ENCODE data around the gene VWA2.

Gene VWA2

DNA sequence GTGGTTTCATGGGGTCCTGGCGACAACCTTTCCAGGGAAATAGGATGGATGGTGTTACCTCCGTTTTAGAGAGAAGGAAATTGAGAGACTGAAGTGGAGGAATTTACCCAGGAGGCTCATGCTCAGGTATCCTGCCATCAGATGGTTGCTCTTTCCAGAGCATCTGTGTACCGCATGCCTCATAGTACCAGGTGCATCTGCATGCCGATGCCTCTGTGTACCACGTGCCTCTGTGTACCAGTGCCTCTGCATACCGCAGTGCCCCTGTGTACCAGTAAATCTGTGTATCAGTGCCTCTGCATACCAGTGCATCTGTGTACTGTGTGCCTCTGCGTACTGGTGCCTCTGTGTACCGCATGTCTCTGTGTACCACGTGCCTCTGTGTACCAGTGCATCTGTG is 3.2 kb downstream of the VWA2 start:
- no peaks in the 10 kb centered on the region for H3K36me3 ChIP-seq (replicated peaks; ENCODE audit: insufficient read depth, low read length)
- H3F3A ChIP-seq (ENCODE audit: insufficient read depth, low read length), result no peaks in the 10 kb centered on the region
- H3K9ac ChIP-seq (ENCODE audit: low read length), result no peak overlapping the region
- H4K20me1 ChIP-seq (ENCODE audit: insufficient read depth, low read length), result no peaks in the 10 kb centered on the region
- H3K9me3 ChIP-seq (replicated peaks; ENCODE audit: insufficient read depth, low read length), result no peaks in the 10 kb centered on the region
- H2AFZ ChIP-seq (ENCODE audit: low read length), result no peak overlapping the region
- no peak for DNase-seq
- peaks cover 11% of the 10 kb centered on the region; the same call in 1 of the 2 replicates for H3K27me3 ChIP-seq (replicated peaks; ENCODE audit: insufficient read depth, low read length)
- no peak overlapping the region for H3K27ac ChIP-seq (ENCODE audit: low read length)
- H3K4me1 ChIP-seq (ENCODE audit: low read length), result no peaks in the 10 kb centered on the region
- no peaks in the 10 kb centered on the region for H3K9me2 ChIP-seq (replicated peaks; ENCODE audit: insufficient read depth, low read length)
- no peaks in the 10 kb centered on the region for H3K79me2 ChIP-seq (ENCODE audit: low read length)
- no peak for TF ChIP-seq EZH2phosphoT487 (IDR thresholded peaks at IDR 0.05; ENCODE audit: low read length)
- TF ChIP-seq, protein P1, sequence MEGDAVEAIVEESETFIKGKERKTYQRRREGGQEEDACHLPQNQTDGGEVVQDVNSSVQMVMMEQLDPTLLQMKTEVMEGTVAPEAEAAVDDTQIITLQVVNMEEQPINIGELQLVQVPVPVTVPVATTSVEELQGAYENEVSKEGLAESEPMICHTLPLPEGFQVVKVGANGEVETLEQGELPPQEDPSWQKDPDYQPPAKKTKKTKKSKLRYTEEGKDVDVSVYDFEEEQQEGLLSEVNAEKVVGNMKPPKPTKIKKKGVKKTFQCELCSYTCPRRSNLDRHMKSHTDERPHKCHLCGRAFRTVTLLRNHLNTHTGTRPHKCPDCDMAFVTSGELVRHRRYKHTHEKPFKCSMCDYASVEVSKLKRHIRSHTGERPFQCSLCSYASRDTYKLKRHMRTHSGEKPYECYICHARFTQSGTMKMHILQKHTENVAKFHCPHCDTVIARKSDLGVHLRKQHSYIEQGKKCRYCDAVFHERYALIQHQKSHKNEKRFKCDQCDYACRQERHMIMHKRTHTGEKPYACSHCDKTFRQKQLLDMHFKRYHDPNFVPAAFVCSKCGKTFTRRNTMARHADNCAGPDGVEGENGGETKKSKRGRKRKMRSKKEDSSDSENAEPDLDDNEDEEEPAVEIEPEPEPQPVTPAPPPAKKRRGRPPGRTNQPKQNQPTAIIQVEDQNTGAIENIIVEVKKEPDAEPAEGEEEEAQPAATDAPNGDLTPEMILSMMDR (IDR thresholded peaks at IDR 0.05; ENCODE audit: low read length), result no peak
- TF ChIP-seq EZH2 (optimal IDR thresholded peaks at IDR 0.05; ENCODE audit: low read depth, low read length), result no peak
- no peak overlapping the region for H3K4me3 ChIP-seq (ENCODE audit: low read length)
- no peak overlapping the region for H3K4me2 ChIP-seq (ENCODE audit: low read depth, low read length)

DNA sequence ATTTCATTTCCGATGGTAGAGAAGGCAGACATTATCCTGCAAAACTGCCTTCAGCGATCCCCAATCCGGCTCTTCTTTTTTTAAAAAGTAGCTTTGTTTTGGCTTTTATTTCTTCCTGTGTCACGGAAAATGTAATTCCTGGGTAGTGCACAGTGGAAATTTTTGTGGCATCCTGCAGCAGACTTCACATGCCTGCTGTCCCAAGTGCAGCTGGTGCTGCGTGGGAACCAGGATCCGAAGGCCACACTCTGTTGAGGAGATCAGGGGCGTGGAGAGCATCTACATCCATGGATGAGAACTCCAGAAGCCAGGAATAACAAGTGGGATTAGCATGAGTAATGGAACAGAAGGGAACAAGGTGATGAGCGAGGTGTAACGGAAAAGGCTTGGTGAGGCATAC is 4.6 kb downstream of the VWA2 start:
- Histone ChIP-seq H3F3A (ENCODE audit: insufficient read depth, low read length) (no peaks in the 10 kb centered on the region), H3K4me1 (ENCODE audit: low read length) (no peaks in the 10 kb centered on the region), H3K27ac (ENCODE audit: low read length) (no peak overlapping the region), H3K79me2 (ENCODE audit: low read length) (no peaks in the 10 kb centered on the region), H3K36me3 (replicated peaks; ENCODE audit: insufficient read depth, low read length) (no peaks in the 10 kb centered on the region), H3K4me3 (ENCODE audit: low read length) (no peak overlapping the region), H3K9me2 (replicated peaks; ENCODE audit: insufficient read depth, low read length) (no peaks in the 10 kb centered on the region), H2AFZ (ENCODE audit: low read length) (no peak overlapping the region), H4K20me1 (ENCODE audit: insufficient read depth, low read length) (no peaks in the 10 kb centered on the region), H3K4me2 (ENCODE audit: low read depth, low read length) (no peak overlapping the region), H3K9me3 (replicated peaks; ENCODE audit: insufficient read depth, low read length) (no peaks in the 10 kb centered on the region), H3K9ac (ENCODE audit: low read length) (no peak overlapping the region), H3K27me3 (replicated peaks; ENCODE audit: insufficient read depth, low read length) (peaks cover 4% of the 10 kb centered on the region; the same call in 1 of the 2 replicates)
- TF ChIP-seq EZH2 (optimal IDR thresholded peaks at IDR 0.05; ENCODE audit: low read depth, low read length) (no peak), EZH2phosphoT487 (IDR thresholded peaks at IDR 0.05; ENCODE audit: low read length) (no peak)
- TF ChIP-seq, protein P1 (IDR thresholded peaks at IDR 0.05; ENCODE audit: low read length), result no peak
- DNase-seq, result no peak

DNA sequence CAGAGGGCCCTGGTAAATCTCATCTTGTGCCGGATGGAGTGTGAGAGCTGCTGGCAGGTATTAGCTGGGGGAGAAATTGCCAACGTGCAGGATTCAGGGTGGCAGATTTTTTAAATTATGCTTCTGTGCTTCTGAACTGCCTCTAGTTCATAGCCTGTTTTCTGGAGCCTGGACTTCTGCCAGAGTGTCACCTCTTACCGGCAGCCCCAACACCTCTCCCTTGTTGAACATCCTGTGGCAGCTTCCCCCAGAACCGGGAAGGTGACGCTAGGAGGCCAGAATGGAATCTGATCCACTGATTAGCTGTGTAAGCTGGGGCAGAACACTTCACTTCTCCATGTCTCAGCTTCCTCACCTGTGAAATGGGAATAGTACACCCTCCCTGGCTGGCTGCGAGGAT is 5.1 kb downstream of the VWA2 start:
- no peak overlapping the region for H3K4me3 ChIP-seq (ENCODE audit: low read length)
- no peaks in the 10 kb centered on the region for H3K9me2 ChIP-seq (replicated peaks; ENCODE audit: insufficient read depth, low read length)
- no peaks in the 10 kb centered on the region for H3K27me3 ChIP-seq (replicated peaks; ENCODE audit: insufficient read depth, low read length)

More for the DNA sequence above, 5.1 kb downstream of the VWA2 start:
- no peaks in the 10 kb centered on the region for H4K20me1 ChIP-seq (ENCODE audit: insufficient read depth, low read length)
- H3K9ac ChIP-seq (ENCODE audit: low read length), result no peak overlapping the region
- DNase-seq, result no peak
- H3K36me3 ChIP-seq (replicated peaks; ENCODE audit: insufficient read depth, low read length), result no peaks in the 10 kb centered on the region
- H3K9me3 ChIP-seq (replicated peaks; ENCODE audit: insufficient read depth, low read length), result no peaks in the 10 kb centered on the region
- H3F3A ChIP-seq (ENCODE audit: insufficient read depth, low read length), result no peaks in the 10 kb centered on the region
- no peaks in the 10 kb centered on the region for H3K79me2 ChIP-seq (ENCODE audit: low read length)
- no peak overlapping the region for H2AFZ ChIP-seq (ENCODE audit: low read length)
- H3K4me2 ChIP-seq (ENCODE audit: low read depth, low read length), result no peak overlapping the region
- H3K4me1 ChIP-seq (ENCODE audit: low read length), result no peaks in the 10 kb centered on the region
- TF ChIP-seq, protein P1 (IDR thresholded peaks at IDR 0.05; ENCODE audit: low read length), result no peak
- no peak for TF ChIP-seq EZH2 (optimal IDR thresholded peaks at IDR 0.05; ENCODE audit: low read depth, low read length)
- no peak for TF ChIP-seq EZH2phosphoT487 (IDR thresholded peaks at IDR 0.05; ENCODE audit: low read length)
- H3K27ac ChIP-seq (ENCODE audit: low read length), result no peak overlapping the region

Measured in MM.1S (cell line).